GM21515 (cell line): ENCODE data around the gene EEPD1.

ENCODE experiments used
- ATAC-seq: cut with Tn5 transposase; IDR thresholded peaks from one replicate; pipeline ENCODE4 v1.9.1; 2021; ENCODE audit not compliant: unreplicated experiment

EEPD1 gene

DNA sequence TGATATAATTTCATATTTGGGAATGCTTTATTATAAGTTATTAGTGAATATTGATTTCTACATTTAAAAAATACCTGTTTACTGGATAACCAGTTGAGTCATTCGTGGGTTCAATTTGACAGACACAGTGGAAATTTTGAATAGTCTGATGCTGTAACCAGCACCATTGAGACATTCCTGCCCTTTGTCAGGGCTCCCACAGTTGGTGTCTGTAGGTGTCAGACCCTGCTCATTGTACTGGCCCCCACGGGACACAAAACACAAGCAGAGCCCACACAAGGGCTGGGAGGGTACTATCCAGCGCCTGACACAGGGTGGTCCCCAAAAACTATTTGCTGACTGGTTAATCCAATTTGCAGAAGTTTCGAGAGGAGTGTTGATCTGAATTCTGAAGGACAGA is 35.9 kb downstream of the EEPD1 start:
- ATAC-seq = no peak

DNA sequence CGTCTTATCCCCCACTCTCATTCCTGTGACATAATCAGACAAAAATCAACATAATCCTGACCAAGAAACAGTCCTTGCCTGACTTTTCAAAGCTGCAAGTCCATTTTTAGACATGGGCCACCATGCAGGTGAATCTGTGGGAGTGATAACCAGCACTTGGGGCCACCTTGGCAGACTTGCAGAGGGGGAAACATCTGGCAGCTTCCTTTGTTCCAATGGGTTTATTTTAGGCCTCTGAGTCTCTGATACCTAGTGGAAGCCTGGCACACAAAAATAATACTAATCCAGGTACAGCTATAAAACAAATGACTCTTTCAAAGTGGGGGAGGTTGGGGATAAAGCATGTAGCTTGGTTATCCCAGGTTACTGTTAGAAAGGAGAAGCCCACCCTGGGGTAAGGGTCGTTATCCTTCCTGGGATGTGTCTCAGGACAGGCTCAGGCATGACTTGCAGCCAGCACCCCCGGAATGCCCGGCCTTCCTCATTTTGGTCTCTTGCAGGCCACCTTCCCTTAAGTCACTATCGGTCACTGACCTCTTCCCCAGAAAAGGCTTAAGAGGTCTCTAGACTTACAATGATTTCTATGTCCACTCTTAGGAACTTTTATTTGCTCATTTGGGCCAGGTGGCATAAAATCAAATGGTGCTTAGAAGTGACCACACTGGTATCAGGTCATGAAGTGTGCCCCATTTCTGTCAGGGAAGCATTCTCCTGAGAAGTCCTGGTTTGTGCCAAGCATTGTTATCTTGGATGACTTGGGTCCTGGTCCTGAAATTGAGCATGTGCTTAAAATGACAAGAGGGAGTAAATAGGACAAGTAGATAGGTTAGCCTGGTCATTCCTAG is 37.6 kb downstream of the EEPD1 start:
- no peak for ATAC-seq

DNA sequence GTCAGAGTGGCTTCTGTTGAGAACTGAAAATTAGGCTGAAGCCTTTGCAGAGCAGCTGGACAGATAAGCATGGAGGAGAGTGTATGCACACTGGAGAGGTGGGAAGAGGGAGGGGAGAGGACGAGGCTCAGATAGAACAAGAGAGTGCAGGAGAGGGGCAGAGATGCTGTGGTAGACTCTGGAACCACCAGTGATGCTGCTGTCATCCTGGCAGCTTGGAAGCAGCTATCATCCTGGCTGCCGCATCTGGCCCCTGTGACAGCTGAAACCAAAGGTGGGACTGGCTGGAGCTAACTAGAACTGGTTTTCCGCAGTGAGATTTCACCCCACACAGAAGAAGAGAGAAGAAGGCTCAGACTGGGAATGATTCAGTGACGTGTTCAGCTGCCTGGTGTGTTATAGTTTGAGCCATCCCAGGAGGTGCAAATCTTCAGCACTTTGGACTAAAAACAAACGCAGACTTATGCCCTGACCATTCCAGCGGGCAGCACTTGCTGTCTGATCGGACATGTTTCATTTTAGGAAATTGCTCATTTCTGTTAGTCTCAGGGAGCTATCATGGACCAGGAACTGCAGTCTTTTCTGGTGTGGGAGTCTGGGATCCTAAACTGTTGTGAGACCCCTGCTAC is 38.4 kb downstream of the EEPD1 start:
- no peak for ATAC-seq

DNA sequence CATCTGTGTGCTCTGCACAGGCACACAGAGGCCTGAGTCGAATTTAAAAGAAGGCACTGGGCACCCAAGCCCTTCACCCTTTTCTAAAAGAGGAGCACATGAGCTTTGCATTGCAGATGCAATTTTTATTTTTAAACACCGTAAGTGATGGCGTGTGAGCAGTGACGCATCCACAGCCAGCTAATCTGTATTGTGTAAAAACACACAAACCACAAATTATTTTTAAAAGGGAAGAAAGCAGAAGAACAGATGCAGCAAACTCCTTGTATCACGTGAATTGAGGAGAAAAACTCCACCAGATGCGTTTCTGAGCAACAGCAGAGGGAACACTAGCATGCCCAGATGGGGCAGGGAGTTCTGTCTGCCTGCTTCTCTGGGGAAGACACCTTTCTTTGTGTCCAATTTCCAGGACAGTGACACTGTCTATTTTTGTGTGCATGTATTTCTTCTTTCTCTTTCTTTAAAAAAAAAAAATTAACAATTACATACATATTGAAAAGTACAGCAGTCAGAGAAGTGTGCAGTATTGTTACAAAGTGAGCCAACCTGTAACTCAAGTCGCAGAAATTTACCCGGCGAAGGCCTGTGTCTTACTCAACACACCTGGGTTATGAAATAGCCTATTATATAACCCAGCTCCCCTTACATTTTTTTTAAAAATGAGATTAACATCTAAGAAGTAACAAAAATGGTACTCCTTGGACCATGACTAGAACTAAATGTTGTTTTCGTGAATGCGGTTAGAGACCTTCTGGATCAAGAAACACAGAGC is 39.2 kb downstream of the EEPD1 start:
- ATAC-seq = no peak

DNA sequence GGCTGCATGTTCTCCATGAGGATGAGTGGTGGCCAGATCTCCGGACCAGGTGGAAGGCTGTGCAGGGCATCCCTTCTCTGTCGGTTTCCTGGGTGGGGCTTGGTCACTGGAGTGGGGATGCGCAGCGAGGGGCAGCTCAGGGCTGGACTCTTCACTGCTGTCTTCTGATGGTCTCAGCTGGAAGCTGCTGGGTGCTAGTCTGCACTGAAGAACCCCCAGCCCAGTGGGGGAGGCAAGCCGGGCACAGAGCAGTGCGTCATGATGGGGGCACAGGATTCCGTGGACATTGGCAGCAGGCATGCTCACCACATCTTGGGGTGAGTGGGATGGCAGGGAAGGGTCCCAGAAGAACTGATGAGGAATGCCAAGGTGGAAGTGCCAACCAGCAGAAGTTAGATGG is 39.8 kb downstream of the EEPD1 start:
- ATAC-seq = no peak

DNA sequence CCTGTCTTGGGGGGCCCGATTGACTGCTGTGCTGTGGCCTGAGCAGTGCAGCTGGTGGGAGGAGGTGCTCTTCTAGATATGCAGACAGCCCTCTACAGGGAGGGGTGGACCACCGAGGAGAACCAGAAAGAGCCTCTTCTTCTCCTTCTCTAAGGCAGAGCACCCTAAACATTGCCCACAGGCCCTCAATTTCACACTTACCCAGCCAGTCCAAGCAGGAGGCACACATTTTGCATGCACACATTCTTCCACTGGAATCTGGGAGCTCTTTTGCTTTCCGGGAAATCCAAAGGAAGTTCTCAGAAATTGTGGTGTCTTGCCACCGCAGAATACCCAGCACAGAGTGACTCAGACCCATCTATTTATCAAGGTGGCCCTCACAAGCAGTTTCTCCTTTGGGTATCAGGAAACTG is 45.8 kb downstream of the EEPD1 start:
- ATAC-seq = no peak

DNA sequence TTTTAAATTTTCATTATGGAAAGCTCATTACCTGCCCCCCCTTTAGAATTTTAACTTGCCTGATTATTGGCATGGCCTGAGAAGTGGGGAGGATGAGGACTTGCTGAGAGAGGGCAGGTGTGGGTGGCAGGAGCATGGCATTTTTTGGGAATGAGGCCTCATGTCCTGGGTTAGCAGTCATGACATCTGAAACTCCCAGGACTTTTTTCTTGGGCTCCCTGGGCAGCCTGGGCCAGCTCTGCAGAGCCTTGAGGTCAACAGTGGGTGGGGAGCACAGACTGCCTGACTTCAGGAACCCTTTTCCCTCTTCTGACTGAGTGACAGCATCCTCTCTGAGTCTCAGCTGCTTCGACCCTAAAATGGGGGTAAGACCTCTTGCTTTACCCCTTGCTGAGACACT is 46.3 kb downstream of the EEPD1 start:
- no peak for ATAC-seq

DNA sequence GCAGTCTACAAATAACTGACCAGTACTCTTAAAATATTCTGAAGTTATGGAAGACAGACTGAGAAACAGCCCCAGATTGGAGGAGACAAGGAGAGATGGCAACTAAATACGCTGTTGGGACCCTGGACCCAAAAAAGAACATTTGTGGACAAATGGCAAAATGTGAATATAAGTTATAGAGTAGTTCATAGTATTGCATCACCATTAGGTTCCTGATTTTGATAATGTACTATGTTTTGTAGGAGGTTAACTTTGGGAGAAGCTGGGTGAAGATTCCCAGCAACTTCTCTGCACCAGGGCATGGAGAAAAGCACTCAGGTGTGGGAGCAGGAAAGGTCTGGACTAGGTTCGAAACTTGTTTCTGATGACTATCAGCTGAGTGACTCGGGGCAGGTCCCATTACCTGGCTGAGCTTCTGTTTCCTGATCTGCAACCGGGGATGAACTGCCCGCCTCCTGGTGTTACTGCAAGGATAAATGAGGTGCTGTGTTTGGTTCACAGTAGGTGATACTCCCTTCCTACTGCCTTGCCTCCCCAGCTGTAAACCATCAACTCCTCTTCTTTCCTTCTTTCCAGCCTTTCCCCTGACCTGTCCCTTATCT is 48.2 kb downstream of the EEPD1 start:
- ATAC-seq = no peak

DNA sequence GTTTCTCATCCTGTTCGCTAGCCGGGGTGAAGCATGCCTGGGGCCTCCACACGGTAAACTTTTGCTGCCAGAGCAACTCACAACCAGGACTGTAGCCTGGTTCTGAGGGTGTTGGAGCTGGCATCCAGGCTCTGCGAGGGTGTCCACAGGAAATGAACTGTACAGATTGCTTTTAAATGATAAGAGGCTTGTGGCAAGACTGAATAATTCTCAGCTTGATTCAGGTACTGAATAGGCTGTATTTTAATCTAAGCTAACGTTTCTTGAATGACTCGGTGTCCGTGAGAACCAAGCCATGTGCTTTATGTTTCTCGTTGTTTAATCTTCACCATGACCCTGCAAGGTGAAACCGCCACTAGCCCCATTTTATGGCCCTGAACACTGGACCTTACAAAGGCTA is 49.3 kb downstream of the EEPD1 start:
- no peak for ATAC-seq

DNA sequence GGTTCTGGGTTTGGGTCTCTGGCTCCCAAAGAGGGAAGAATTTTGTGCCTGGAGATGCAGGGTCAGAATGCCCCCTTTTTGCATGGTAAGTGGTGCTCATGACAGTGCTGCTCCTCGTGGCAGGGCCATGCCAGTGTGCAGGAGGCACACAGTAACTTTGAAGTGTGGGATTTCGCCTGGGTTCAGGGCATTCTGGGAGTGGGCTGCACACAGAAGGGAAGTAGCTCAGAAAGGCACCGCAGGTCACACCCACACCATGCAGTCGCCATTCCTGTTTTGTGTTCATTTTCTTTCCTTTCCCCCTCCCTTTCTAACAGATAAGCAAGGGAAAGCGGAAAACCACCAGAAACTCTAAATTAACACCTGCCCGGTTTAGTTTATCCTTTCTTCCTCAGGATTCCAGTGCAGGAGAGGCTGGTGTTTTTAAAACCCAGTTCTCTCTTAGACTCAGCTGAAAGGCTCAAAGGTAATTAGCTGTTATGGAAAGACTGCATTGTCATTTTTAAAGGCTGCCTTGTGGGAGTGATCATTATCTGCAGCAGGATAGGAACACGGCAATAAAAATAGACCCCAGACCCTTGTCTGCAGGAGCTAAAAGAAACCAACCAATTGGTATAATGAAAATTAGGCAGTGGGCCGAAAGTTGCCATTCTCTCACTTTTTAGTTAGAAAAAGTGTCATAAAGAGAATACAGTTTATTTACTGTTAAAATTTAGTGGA is 50.2 kb downstream of the EEPD1 start:
- no peak for ATAC-seq

DNA sequence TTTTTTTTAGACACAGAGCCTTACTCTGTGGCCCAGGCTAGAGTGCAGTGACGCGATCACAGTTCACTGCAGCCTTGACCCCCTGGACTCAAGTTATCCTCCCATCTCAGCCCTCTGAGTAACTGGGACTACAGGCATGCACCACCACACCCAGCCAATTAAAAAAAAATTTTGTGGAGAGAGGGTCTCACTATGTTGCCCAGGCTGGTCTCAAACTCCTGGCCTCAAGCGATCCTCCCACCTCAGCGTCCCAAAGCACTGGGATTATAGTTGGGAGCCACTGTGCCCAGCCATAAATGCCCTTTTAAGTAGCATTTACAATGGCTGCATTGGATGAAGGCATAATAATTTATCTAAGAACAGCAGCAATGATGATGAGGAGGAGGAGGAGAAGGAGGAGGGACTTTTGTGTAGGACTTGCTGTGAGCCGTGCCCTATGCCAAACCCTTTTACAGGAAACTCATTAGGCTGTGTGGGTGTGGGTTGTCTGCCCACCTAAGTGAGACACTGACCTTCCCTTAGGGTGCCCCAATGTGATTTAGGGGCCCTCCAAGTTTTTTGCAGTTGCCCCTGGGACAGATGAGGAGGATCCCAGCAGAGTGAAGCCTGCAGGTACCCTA is 51.1 kb downstream of the EEPD1 start:
- ATAC-seq = no peak

DNA sequence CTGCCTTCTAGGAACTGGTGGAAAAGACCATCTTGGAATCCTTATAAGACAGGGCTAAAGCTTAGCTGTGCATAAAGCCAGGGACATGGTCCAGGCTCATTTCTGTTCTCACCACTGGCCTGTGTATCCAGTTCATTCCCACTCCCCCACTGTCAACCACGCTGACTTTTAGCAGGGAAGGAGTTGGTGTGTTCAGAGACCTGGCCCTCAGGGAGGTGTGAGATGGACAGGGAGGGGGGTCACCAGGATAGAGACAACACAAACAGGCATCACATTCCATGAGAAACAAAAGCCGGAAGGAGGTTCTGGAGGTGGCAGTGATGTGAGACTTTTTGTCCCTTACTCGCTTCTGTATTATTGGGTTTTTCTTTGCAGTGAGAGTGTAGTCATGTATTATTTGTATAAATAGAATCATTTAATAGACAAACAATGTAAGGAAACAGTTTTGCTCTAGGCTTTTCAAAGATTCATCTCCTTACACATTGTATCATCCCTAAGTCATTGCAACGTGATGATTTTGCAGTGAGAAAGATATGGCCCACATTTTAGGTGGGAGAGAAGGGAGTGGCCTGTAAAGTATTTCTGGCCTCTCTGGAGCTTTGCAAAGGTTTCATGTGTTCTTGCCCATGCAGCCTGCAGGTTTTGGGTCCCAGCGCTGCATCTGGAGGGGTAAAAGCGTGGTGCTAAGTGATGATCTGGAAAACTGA is 52.0 kb downstream of the EEPD1 start:
- no peak for ATAC-seq

DNA sequence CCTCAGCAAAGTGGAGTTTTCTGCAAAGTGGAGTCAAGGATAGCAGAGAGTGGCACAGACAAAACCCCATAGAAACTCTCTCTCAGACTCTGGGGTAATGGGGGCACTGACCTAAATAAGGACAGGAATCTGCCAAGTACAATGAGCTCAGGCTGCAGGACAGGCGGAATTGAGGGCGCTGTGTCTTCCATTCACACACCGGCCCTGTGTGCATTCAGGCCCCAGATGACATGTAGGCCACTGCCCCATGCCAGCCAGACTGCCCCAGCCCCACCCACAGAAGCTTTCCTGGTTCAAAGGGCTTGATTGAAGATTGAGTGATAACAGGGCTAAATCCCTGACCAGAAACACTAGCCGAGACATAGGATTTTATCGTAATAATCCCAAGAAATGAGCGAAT is 52.7 kb downstream of the EEPD1 start:
- no peak for ATAC-seq

DNA sequence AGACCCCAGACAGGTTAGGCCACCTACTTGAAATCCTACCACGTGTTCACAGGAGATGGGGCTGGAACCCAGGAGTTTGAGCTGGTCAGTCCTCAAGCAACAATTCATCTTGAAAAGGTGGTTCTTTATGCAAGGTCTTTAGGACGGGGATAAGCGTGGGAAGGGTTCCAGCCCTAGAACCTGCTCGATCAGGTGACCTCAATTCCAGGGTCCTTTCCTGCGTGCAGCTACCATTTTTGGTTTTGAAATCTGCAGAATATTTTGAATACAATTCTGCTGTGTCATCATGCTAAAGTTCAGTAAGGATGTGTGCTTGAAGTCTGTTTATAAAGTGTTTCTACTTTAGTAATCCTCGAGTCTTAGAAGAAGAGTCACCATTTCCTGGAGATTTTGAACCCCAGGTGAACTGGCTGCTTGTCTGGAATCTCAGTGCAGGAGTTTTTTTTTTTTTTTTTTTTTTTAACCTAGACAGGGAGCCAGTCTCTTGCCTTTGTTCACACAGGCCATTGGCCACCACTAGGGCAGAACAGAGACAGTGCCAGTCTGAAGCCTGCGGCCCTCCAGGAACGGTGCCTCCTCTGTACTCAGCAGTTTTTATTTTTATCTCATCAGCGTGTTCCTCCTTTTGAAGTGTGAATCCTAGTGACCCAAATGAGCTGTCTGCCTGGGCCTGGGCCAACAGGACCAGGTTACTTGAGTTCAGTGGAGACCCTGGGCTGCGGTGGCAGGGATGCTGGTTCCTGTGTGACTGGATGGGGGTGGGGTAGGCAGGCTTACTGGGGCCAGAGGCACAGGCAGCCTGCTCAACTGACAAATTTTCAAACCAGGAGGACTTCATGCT is 54.6 kb downstream of the EEPD1 start:
- no peak for ATAC-seq

DNA sequence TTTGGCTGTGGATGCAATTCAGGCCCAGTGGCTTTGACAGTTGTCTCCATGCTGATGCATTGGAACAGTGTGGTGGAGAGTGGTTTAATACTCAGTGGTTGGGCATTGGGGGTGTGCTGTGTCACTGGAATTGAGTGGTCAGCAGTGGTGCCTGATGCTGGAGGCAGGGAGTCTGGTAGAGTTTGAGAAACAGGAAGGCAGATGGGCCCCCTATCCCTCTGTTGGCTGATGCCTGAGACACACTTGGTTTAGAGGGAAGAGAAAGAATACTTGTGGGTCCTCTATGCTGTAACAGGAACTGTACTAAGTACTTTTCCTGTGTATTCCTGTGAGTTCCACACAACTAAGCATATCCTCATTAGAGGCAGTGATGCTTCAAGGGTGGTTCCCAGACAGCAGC is 55.4 kb downstream of the EEPD1 start:
- ATAC-seq = no peak

DNA sequence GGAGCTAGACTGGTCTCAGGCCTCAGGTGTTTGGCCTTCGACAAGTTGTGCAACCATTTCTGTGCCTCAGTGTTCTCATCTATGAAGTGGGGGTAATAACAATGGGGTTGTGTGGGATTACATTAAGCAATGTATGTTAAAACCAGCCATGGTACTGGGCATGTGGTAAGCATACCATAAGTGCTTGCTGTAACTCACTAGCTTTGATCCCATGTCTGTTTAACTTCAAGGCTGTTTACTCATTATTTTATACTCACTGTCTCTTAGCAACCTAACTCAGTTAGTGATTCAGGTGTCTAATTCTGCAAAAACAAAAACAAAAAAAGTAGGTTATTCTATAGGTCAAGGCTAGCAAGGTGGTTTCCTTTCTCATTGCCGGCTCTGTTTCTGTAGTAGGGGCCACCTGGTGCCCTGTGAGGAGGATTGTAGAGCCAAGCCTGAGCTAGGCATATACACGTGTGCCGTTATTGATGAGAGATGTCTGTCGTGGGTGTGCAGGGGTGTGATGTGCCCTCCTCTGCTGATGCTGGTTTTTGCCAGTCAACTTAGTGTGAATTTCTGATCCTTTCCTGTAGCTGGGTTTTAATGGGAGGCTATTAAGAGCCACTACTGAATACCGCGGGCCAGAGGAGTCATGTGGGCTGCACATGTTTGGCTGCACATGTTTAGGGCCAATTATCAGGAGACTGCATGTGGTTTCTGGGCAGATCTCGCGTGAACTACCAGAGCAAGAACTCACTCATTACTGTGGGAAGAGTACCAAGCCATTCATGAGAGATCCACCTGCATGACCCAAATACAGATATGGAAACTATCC is 56.2 kb downstream of the EEPD1 start:
- no peak for ATAC-seq

DNA sequence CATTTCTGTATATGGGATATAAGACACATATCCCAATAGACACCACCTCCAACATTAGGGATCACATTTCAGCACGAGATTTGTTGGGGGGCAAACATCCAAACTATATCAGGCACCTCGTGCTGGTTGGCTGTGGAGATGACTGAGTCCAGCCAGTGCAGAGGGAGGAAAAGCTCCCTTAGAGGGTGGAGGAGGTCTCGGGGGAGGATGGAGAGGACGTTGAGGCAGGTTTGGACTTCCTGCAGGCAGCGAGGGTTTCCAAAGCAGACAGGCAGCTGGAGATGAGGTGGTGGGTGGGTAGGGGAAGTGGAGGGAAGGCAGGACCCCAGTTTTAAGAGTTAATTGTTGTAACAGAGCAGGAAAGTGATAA is 56.7 kb downstream of the EEPD1 start:
- ATAC-seq = no peak

DNA sequence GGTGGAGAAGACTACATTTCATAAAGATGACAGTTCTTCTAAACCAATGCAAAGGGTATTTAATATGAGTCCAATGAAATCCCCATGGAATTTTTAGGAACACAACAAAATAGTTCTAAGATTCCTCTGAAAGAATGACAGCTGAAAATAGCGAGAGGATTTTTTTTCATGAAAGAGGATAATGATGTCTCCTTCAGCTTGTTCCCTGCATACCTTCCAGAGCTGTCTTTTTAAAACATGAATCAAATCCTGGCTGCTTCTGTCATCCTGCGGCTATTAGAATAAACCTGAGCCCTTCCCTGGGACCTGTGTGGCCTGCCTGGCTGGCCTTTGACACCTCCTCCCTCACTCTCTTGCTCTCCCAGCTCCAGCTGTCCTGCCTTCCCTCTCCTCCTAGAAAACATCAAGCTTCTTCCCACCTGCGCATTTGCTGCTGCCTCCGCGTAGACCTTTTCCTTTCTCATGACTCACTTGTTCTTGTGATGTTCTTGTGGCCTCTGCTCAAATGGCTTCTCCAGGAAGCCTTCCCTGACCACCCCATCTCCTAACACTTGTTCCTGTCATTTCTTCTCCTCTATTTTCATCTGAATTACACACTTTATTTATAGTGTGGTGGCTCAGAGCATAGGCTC is 57.4 kb downstream of the EEPD1 start:
- no peak for ATAC-seq
